22Rv1 (cell line): ENCODE data around the gene ARHGAP26.

Experiments
- H3K27ac ChIP-seq: fragments of 450-650 bp; 2 replicates; pipeline ENCODE4 v1.5.1; 2017
- CTCF ChIP-seq: fragments of 450-650 bp; IDR thresholded peaks from 2 replicates; pipeline ENCODE4 v1.5.1; 2017; ENCODE audit warnings: mild to moderate bottlenecking
- ZFX ChIP-seq: fragments of 450-650 bp; IDR thresholded peaks from 2 replicates; pipeline ENCODE4 v1.6.1; 2017; ENCODE audit warnings: antibody characterized with exemption, borderline replicate concordance

Gene ARHGAP26

GRCh38 chr5:142832263-142832662, 62.1 kb downstream of the ARHGAP26 start:
- TF ChIP-seq CTCF (no peak), ZFX (no peak)
- H3K27ac ChIP-seq, result no peak overlapping the region

DNA sequence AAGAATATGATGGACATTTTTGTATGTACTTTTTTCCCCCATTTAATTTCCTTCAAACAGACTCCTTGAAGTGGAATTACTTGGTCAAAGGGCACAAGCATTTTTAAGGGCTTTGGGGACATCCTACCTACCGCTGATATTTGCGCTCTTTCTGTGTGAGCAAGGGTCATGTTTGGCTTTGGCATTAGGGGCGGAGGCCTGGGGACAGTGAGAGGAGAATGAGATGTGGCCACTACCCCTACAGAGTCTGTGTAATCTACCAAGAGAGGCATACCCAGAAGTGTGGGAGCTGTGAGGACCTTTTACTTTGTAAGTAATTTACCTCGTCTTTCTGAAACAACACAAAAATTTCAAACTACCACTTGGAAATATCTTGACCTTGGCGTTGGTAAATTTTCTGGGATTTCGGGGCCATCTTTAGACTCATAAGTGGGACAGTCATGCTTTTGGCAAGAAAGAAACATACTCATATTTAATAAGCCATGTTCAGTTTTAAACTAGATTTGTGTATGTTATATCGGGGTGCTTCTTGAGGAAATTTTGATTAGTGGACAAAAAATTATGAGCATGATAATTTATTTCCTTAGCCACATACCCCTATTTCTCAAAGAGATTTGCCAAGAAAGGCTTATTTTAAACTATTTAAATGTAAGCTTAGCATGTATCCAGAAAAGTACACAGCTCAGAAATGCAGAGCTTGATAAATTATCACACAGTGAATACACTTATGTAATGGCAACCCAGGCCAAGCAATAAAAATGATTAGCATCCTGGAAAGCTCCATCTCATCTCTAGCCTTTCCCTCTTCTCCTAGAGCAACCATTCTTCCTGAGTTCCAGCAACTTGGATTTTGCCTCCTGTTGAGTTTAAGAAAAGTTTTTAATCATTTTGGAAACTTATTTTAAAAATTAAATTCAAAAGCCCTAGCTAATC, 63.6 kb downstream of the ARHGAP26 start:
- TF ChIP-seq CTCF (no peak), ZFX (no peak)
- H3K27ac ChIP-seq, result no peak overlapping the region

DNA sequence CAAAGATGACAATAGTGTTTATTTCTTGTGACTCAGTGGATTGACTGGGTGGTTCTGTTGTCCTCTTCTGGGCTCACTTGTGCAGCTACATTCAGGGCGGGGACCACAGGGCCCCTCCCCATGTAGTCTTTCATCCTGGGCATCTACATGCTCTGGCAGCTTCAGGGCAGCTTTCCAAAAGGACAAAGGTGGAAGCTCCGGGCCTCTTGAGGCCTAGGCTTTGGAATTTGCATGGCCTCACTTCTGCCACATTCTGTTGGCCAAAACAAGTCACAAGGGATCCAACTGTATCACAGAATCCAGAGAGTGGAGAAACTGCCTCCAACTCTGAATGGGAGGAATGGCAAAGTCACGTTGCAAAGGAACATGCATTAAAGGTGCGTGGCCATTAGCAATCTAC, 64.3 kb downstream of the ARHGAP26 start:
- no peak overlapping the region for H3K27ac ChIP-seq
- TF ChIP-seq CTCF, result no peak
- no peak for TF ChIP-seq ZFX

DNA sequence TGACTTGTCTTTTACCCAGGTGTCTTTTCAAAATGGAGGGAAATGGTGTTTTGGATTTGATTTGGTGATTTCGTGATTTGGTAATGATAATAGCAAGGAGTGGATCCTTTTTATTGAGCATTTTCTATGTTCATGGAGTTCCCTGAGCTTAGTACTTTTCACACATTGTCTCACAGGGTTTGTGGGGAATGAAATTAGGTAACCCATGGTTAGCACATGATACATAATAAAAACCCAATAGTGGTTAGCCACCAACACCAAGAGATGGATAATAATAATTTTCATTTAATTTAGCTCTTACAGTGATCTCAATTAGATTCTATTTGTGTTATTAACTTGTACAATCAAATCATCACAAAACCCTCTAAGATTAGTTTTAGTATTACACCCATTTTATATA, 65.4 kb downstream of the ARHGAP26 start:
- no peak for TF ChIP-seq ZFX
- no peak for TF ChIP-seq CTCF
- H3K27ac ChIP-seq, result no peak overlapping the region

DNA sequence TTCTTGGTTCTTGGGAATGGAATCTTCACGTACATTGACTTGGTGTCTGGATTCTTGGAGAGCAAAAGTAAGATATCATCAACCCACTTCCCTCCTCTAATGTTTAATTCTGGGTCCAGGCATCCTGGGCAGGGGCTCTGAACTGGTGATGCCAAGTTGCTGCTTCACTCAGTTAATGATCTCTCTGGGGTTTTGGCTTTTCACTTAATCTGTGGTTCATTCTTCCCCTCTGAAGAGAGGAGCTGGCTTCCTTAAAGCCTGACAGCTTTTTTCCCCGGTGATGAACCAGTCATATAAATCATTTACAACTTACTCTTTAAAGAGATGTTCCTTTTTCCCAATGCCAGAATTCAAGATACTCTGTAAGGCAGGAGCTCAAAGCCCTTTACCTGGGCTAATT, 65.9 kb downstream of the ARHGAP26 start:
- no peak for TF ChIP-seq CTCF
- no peak for TF ChIP-seq ZFX
- H3K27ac ChIP-seq, result no peak overlapping the region

GRCh38 chr5:142837081-142837725, 67.0 kb downstream of the ARHGAP26 start:
- no peak overlapping the region for H3K27ac ChIP-seq
- no peak for TF ChIP-seq CTCF
- no peak for TF ChIP-seq ZFX

GRCh38 chr5:142838845-142839244, 68.7 kb downstream of the ARHGAP26 start:
- TF ChIP-seq CTCF (no peak), ZFX (no peak)
- H3K27ac ChIP-seq, result no peak overlapping the region
